ENCODE results near the gene NRXN3.

GRCh38 chr14:79728331-79728730 is 1558.2 kb downstream of the NRXN3 start:
- TF ChIP-seq EZH2 (IDR thresholded peaks at IDR 0.05; ENCODE audit: insufficient read depth, poor library complexity, severe bottlenecking) (no peak), EZH2phosphoT487 (IDR thresholded peaks at IDR 0.05; ENCODE audit: insufficient read depth, low read depth) (no peak)
